Astrocyte of the cerebellum (primary cell): ENCODE results near the gene DUSP5.
A peak's percentile ranks its signal among the peaks of the same experiment; 100 is the strongest.

Experiments used
- DNase-seq: peaks from one replicate; pipeline ENCODE4 v3.0.0-alpha.2; 2011; ENCODE audit warnings: low read depth
- H3K4me3 ChIP-seq: 2 replicates; pipeline ENCODE4 v1.5.1; 2011; ENCODE audit warnings: mild to moderate bottlenecking, low read depth, low read length, moderate library complexity
- in situ Hi-C: cut with HindIII; loops from 2 replicates; pipeline ENCODE4 v1.10.0; 2017; ENCODE audit warnings: low sequenced_read_pairs
- TF ChIP-seq, protein P1 (sequence below): IDR thresholded peaks from 2 replicates; pipeline ENCODE4 v1.5.1; 2012; ENCODE audit warnings: low read length, low read depth, moderate library complexity, mild to moderate bottlenecking; ENCODE audit errors: missing control alignments

Gene DUSP5

DNA sequence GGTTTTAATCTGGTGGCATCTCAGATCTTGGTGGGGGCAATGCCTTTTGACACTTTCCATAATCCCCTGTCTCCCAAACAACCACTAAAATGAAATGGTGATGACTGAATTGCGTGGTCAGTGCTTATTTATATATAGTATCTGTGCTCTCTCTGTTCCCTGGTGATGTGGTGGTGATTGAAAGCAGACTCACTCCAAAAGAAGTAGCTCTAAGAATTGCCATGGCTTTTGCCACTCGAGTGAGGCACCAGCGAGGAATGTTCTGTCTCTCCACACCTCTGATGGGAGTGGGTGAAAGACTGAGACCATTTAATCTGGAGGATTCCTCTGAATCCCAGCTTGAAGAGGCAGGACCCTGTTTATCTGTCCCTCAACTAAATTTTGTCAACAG is 2.8 kb downstream of the DUSP5 start:
- in situ Hi-C loops = loop anchor here (5.0 kb wide), 2 partner anchors 47 to 88 kb away; no protein-coding TSS in a partner anchor
- H3K4me3 ChIP-seq = peak overlapping the region; percentile 77
- TF ChIP-seq, protein P1, sequence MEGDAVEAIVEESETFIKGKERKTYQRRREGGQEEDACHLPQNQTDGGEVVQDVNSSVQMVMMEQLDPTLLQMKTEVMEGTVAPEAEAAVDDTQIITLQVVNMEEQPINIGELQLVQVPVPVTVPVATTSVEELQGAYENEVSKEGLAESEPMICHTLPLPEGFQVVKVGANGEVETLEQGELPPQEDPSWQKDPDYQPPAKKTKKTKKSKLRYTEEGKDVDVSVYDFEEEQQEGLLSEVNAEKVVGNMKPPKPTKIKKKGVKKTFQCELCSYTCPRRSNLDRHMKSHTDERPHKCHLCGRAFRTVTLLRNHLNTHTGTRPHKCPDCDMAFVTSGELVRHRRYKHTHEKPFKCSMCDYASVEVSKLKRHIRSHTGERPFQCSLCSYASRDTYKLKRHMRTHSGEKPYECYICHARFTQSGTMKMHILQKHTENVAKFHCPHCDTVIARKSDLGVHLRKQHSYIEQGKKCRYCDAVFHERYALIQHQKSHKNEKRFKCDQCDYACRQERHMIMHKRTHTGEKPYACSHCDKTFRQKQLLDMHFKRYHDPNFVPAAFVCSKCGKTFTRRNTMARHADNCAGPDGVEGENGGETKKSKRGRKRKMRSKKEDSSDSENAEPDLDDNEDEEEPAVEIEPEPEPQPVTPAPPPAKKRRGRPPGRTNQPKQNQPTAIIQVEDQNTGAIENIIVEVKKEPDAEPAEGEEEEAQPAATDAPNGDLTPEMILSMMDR = no peak
- no peak for DNase-seq

DNA sequence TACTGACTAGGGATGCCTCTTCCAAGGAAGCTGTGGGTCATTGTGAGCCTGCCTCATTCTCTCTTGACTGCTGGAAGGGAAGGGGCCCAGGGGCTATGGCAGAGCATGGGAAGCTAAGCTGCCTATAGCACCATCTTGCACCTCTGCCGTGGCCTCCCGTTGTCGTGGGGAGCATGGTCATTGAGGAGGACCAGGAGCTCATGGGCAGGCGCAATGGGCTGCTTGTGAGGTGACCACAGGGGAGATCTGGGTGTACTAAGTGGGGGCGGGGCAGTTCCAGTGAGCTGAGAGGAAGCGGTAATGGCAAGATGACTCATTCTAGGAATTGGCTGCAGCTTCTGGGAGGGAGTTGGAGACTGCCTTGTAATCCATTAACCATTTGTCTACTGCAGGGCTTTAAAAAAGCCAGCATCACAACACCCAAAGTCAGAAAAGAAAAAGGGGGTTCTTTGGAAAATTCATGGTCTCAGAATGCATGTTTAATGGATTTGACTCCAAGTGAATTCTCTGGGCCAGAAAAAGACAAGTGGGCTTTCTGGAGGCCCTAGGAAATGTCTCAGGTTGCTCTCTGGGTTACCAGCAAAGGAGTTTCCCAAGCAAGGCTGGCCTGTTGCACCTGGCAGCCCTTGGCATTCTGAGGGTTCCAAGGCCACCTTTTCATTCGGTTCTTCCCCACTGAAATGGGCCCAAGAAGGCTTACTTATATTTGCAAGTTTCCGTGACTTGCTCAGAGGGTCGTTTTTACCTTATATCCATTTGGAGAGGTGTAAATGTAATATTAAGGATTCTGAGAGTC is 3.6 kb downstream of the DUSP5 start:
- in situ Hi-C loops = loop anchor here (5.0 kb wide), 2 partner anchors 46 to 89 kb away; no protein-coding TSS in a partner anchor
- H3K4me3 ChIP-seq = no peak overlapping the region
- DNase-seq = peak; percentile 91

DNA sequence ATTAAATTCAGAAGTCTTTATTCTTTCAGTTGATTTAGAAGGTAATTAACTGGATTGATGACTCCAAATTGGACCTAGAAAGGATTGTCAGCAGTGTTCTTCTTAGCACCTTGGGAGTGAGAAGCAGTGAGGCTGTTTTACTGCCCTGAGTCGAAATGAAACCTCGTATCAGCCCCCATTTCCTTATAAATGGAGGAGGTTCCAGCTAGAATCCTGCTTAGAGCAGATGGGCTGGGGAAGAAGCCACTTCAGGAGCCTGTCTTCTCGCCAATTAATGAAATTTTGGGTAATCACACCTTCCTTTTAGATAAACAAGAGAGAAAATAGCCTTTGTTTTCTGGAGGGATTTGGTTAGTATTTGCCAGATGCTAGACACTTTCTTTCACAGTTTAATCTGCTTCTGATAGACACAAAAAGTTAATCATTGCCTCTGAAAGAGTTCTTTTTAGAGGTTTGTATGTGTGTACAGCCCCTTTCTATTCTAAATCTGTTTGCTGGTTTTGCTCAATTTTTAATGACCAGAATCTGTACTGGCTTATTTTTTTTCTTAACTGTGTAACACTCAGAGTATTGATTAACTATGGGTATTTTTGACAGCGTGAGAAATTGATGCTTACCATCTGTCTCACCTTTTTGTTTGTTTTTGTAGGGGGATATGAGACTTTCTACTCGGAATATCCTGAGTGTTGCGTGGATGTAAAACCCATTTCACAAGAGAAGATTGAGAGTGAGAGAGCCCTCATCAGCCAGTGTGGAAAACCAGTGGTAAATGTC is 4.6 kb downstream of the DUSP5 start:
- no peak overlapping the region for H3K4me3 ChIP-seq
- no peak for DNase-seq
- in situ Hi-C loops = loop anchor here (5.0 kb wide), 2 partner anchors 45 to 90 kb away; no protein-coding TSS in a partner anchor
- TF ChIP-seq, protein P1 = no peak

More for the DNA sequence above, 3.6 kb downstream of the DUSP5 start:
- TF ChIP-seq, protein P1 = no peak

DNA sequence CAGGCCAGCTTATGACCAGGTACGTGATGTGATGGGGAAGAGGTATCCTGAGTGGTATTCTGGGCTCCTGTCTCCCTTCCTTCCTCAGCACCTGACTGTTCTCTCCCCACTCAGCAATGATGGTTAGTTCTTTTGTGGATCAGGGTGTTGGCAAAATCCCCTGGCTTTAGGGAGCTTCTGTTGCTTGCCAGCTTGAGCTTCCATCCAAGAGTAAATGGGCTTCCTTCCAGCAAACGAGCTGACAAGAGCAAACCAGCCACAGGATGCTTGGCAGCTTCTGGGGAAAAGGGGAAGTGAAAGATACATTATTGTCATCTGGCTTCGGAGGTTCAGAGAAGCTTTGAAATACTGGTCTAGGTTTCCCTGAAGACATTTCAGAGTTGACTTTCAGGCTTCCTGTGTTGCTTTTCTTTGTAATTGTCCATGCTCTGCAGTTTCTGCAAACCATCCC is 5.2 kb downstream of the DUSP5 start:
- TF ChIP-seq, protein P1 = no peak
- no peak overlapping the region for H3K4me3 ChIP-seq
- in situ Hi-C loops = loop anchor here (5.0 kb wide), 2 partner anchors 44 to 91 kb away; no protein-coding TSS in a partner anchor
- DNase-seq = peak; percentile 88

DNA sequence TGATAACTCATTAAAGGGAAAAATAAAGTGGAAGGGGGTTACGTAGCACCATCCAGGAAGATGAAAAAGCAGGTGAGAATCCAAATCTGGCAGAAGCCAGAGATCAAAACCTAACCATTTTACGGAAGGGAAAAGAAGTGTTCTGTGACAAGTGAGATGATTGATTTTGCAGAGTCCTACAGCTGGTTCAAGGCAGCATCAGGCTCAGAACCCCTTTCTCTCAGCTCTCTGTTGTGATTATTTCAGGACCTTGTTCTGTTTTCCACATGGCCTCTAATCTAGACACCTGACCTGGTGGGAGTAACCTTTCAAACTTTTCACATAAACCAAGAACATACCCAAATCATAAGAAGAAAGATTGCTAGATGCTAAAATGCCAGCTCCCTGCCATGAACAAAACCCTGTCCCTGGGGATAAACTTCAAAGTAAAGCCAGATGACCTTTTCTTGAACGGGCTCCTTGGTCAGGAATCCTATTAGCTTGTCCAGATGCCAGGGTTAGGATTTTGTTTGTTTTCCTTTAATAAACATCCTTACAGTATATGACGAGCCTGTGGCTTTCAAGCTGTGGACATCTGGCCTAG is 5.9 kb downstream of the DUSP5 start:
- in situ Hi-C loops = loop anchor here (5.0 kb wide), 2 partner anchors 44 to 91 kb away; no protein-coding TSS in a partner anchor
- TF ChIP-seq, protein P1 = no peak
- H3K4me3 ChIP-seq = no peak overlapping the region
- no peak for DNase-seq

DNA sequence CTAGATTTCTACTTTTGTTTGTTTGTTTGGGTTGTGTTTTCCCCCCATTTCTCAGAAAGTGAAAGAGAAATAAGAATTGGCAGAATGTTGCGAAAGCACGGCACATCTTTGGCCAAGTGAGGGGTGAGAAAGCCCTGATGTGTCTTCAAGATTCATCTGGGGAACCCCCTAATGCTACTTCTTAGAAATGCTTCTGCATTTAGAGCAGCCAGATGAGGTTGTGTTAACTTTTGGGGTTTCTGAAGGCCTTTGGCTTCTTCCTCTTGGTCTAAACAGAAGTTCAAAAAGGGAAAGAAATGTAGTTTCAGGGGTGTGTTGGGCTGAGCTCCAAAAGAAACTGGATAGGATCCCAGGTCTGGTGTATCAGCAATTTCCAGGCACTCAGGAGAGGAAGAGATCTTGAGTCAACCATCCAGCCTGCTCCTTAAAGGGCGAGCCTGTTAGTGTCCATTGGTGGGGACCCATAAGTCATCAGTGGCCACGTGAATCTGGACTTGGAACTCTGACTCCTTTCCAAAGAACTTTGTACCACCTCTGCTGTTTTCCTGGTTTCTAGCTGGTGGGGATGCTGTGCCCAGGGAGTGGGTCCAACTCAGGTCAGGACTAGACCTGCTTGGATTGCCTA is 6.5 kb downstream of the DUSP5 start:
- in situ Hi-C loops = loop anchor here (5.0 kb wide), 2 partner anchors 43 to 92 kb away; no protein-coding TSS in a partner anchor
- H3K4me3 ChIP-seq = no peak overlapping the region
- TF ChIP-seq, protein P1 = no peak

More for the DNA sequence above, 6.5 kb downstream of the DUSP5 start:
- no peak for DNase-seq
